ENCODE results near the gene LOXHD1. TPM values are rescaled to one million over a fixed set of nuclear protein-coding genes. Genes with fewer than 3 reads are reported as not detected.

LOXHD1 gene
- total RNA-seq, 1 experiment from 2014 or later: not detected

DNA sequence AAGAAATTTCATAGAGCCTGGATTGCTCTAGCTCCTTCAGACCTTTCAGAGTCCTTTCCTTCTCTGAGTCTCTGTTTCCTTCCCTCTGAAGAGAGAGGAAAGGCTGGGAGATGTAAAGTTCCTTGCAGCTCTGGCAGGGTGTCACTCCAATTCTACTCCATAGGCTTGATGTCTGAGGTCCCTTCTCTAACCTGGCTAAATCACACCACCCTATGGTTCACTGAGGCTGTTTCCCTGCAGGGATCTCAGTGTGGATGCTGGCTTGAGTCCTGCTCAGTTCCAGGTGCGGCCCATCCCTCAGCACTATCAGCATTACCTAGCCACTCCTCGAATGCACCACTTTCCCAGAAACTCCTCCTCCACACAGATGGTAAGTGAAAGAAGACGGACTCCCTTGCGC, 209.7 kb downstream of the LOXHD1 start:
- Histone ChIP-seq H3K27me3 (replicated peaks; ENCODE audit: control insufficient read depth, insufficient read depth, low read length) (no peaks in the 10 kb centered on the region), H3K4me3 (ENCODE audit: low read depth, low read length) (no peak overlapping the region), H3K36me3 (ENCODE audit: control insufficient read depth, insufficient read depth, low read length) (no peaks in the 10 kb centered on the region), H3K4me1 (no peaks in the 10 kb centered on the region), H3K9me3 (no peaks in the 10 kb centered on the region)
- peaks cover 11% of the 10 kb centered on the region for H3K27me3 Mint-ChIP-seq (ENCODE audit: insufficient read depth, unreplicated experiment)
- POLR2A ChIA-PET: no interaction called here
- no peaks in the 10 kb centered on the region for H3K36me3 Mint-ChIP-seq (ENCODE audit: insufficient read depth, unreplicated experiment)
- H3K27ac Mint-ChIP-seq (ENCODE audit: unreplicated experiment): no peak overlapping the region
- H3K9me3 Mint-ChIP-seq (ENCODE audit: unreplicated experiment): no peaks in the 10 kb centered on the region
- CTCF ChIA-PET: no interaction called here
- no peak overlapping the region for H3K4me3 Mint-ChIP-seq (ENCODE audit: unreplicated experiment)
- intact Hi-C loops (cut with micrococcal nuclease; ENCODE audit: unreplicated experiment): no loop called here
- TF ChIP-seq, protein P1, sequence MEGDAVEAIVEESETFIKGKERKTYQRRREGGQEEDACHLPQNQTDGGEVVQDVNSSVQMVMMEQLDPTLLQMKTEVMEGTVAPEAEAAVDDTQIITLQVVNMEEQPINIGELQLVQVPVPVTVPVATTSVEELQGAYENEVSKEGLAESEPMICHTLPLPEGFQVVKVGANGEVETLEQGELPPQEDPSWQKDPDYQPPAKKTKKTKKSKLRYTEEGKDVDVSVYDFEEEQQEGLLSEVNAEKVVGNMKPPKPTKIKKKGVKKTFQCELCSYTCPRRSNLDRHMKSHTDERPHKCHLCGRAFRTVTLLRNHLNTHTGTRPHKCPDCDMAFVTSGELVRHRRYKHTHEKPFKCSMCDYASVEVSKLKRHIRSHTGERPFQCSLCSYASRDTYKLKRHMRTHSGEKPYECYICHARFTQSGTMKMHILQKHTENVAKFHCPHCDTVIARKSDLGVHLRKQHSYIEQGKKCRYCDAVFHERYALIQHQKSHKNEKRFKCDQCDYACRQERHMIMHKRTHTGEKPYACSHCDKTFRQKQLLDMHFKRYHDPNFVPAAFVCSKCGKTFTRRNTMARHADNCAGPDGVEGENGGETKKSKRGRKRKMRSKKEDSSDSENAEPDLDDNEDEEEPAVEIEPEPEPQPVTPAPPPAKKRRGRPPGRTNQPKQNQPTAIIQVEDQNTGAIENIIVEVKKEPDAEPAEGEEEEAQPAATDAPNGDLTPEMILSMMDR (IDR thresholded peaks at IDR 0.05; ENCODE audit: insufficient read depth in 1 of 2, low read depth in 1 of 2, low read length in 1 of 2, severe bottlenecking in 1 of 2, unreplicated experiment in 1 of 2): no peak
- BruUV-seq (replicated peaks): no TSS peak
- no peaks in the 10 kb centered on the region for H3K4me1 Mint-ChIP-seq (ENCODE audit: low read depth, unreplicated experiment)
- DNase-seq: no peak

DNA sequence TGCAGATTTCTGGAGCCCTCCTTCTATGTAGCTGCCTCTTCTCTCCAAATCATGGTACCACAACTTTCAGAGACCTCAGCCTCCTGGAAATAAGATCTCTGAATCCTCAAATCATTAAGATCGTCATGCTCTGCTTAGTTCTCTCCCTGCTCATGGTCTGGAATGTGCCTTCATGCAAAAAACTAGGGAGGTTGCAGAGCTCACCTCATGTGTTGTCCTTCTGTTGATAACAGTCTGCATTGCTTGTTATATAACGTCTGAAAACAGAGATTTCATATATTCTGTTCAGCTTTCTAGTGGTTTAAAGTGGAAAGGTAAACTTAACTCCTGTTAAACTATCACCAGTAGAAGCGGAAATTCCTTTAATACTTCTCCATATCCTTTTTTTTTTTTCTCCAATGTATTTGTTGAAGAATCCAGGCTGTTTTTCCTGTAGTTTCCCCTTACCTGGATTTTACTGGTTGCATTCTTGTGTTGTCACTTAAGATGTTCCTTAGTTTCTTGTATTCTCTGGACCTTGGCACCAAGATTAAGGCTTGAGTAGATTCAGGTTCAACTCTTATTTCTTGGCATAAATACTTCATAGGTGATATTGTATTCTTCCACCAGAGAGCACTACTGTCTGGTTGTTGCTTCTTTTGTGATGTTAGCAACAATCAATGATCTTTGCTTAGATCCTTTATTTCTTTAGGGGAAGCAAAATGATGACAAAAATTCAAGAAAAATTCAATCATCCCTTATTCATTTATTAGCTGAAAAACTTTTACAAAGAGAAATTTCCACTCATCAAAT, 211.3 kb downstream of the LOXHD1 start:
- Histone ChIP-seq H3K4me3 (ENCODE audit: low read depth, low read length) (no peak overlapping the region), H3K36me3 (ENCODE audit: control insufficient read depth, insufficient read depth, low read length) (no peaks in the 10 kb centered on the region), H3K4me1 (no peaks in the 10 kb centered on the region), H3K27me3 (replicated peaks; ENCODE audit: control insufficient read depth, insufficient read depth, low read length) (no peaks in the 10 kb centered on the region), H3K9me3 (no peaks in the 10 kb centered on the region)
- Mint-ChIP-seq H3K36me3 (ENCODE audit: insufficient read depth, unreplicated experiment) (no peaks in the 10 kb centered on the region), H3K27me3 (ENCODE audit: insufficient read depth, unreplicated experiment) (peaks cover 11% of the 10 kb centered on the region), H3K27ac (ENCODE audit: unreplicated experiment) (no peak overlapping the region), H3K9me3 (ENCODE audit: unreplicated experiment) (no peaks in the 10 kb centered on the region), H3K4me1 (ENCODE audit: low read depth, unreplicated experiment) (no peaks in the 10 kb centered on the region), H3K4me3 (ENCODE audit: unreplicated experiment) (no peak overlapping the region)
- DNase-seq: no peak
- no TSS peak for BruUV-seq (replicated peaks)
- ChIA-PET POLR2A (no interaction called here), CTCF (no interaction called here)
- intact Hi-C loops (cut with micrococcal nuclease; ENCODE audit: unreplicated experiment): no loop called here
- TF ChIP-seq, protein P1 (IDR thresholded peaks at IDR 0.05; ENCODE audit: insufficient read depth in 1 of 2, low read depth in 1 of 2, low read length in 1 of 2, severe bottlenecking in 1 of 2, unreplicated experiment in 1 of 2): no peak

DNA sequence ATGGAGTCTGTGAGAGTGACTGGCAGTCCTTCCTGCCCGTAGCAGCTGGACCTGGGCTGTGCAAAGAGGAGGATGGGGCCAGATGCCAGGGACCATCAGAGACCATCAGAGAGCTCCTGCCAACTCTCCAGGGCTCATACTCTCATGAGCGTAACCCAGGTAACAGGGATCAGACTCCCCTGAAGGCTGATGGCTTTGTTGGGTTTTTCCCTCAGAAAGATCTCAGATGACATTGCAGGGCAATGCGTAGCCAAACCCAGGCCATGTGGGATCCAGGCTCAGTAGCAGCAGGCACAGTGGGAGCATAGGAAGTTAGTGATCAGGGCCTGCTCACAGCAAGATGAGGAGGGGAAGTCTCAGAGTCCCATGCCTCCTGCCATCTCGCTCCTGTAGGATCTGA, 218.0 kb downstream of the LOXHD1 start:
- Mint-ChIP-seq H3K27me3 (ENCODE audit: insufficient read depth, unreplicated experiment) (peaks cover 7% of the 10 kb centered on the region), H3K36me3 (ENCODE audit: insufficient read depth, unreplicated experiment) (no peaks in the 10 kb centered on the region), H3K4me1 (ENCODE audit: low read depth, unreplicated experiment) (no peaks in the 10 kb centered on the region), H3K9me3 (ENCODE audit: unreplicated experiment) (no peaks in the 10 kb centered on the region), H3K27ac (ENCODE audit: unreplicated experiment) (no peak overlapping the region), H3K4me3 (ENCODE audit: unreplicated experiment) (no peak overlapping the region)
- DNase-seq: no peak
- no peaks in the 10 kb centered on the region for H3K27me3 ChIP-seq (replicated peaks; ENCODE audit: control insufficient read depth, insufficient read depth, low read length)
- ChIA-PET POLR2A (no interaction called here), CTCF (no interaction called here)
- intact Hi-C loops (cut with micrococcal nuclease; ENCODE audit: unreplicated experiment): no loop called here
- H3K4me1 ChIP-seq: no peaks in the 10 kb centered on the region
- no peaks in the 10 kb centered on the region for H3K36me3 ChIP-seq (ENCODE audit: control insufficient read depth, insufficient read depth, low read length)
- no TSS peak for BruUV-seq (replicated peaks)
- no peaks in the 10 kb centered on the region for H3K9me3 ChIP-seq
- no peak overlapping the region for H3K4me3 ChIP-seq (ENCODE audit: low read depth, low read length)
- TF ChIP-seq, protein P1 (IDR thresholded peaks at IDR 0.05; ENCODE audit: insufficient read depth in 1 of 2, low read depth in 1 of 2, low read length in 1 of 2, severe bottlenecking in 1 of 2, unreplicated experiment in 1 of 2): no peak

Data from Caco-2 (cell line).